ENCODE measurements around the gene CLEC4M. TPM values are rescaled to one million over a fixed set of nuclear protein-coding genes. Genes with fewer than 3 reads are reported as not detected.

Gene CLEC4M
- total and polyA plus RNA-seq, 2 of the 8 experiments (the other 6 are each of a cell fraction or from before 2014, with no cell fraction given) = not detected

DNA sequence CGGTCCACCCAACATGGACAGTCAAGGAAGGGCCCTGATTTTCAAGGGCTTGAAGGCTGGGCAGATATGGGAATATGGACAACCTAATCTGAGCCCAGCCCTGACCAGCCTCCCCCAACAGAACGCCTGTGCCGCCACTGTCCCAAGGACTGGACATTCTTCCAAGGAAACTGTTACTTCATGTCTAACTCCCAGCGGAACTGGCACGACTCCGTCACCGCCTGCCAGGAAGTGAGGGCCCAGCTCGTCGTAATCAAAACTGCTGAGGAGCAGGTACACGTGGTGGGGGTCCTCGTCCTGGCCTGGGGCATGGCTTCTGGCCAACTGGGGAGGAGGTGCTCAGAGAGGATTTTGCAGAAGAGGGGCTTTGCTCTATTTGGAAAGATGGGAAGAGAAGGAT, 3.5 kb downstream of the CLEC4M start:
- Histone ChIP-seq H3K79me2 (ENCODE audit: control insufficient read depth in 1 of 2, insufficient read depth in 2 of 2, low read length in 2 of 2) (no peaks in the 10 kb centered on the region), H2BK20ac (ENCODE audit: low read length) (no peak overlapping the region), H3K27me3 (replicated peaks in 1 of 4; ENCODE audit: control insufficient read depth in 3 of 4, extremely low read depth in 1 of 4, insufficient read depth in 3 of 4, low read length in 3 of 4) (peaks cover 0 to 2% (median 0%) of the 10 kb centered on the region in 4 experiments; a peak in 1 of 7 replicates), H3K36me3 (ENCODE audit: control insufficient read depth in 2 of 4, insufficient read depth in 4 of 4, low read length in 3 of 4) (no peaks in the 10 kb centered on the region), H3K4me1 (replicated peaks in 1 of 4; ENCODE audit: control insufficient read depth in 3 of 4, insufficient read depth in 4 of 4, low read length in 3 of 4) (peaks cover 0 to 3% (median under 1%) of the 10 kb centered on the region in 4 experiments; a peak in 1 of 7 replicates), H3K4me3 (ENCODE audit: extremely low read depth in 1 of 4, insufficient read depth in 2 of 4, low read depth in 3 of 4, low read length in 4 of 4) (no peak overlapping the region), H2BK12ac (ENCODE audit: low read depth, low read length) (no peak overlapping the region), H3K18ac (ENCODE audit: extremely low read depth, low read length) (no peak overlapping the region), H4K8ac (ENCODE audit: extremely low read depth, insufficient read depth, low read length) (no peak overlapping the region), H3K23ac (ENCODE audit: insufficient read length) (no peak overlapping the region), H2BK15ac (ENCODE audit: low read length) (no peak overlapping the region), H2BK120ac (replicated peaks; ENCODE audit: low read depth, low read length) (no peak overlapping the region), H3K79me1 (ENCODE audit: low read depth, low read length) (no peaks in the 10 kb centered on the region), H3K9me3 (ENCODE audit: insufficient read depth in 2 of 2, low read depth in 1 of 2, low read length in 1 of 2) (no peaks in the 10 kb centered on the region), H2AK5ac (ENCODE audit: low read depth, low read length) (no peak overlapping the region), H3K4ac (replicated peaks; ENCODE audit: insufficient read length, low read depth, low read length) (no peak overlapping the region), H3K14ac (ENCODE audit: insufficient read length) (no peak overlapping the region), H2AFZ (ENCODE audit: low read length) (no peak overlapping the region), H4K5ac (ENCODE audit: insufficient read length, low read depth, low read length) (no peak overlapping the region), H2BK5ac (ENCODE audit: low read depth, low read length) (no peak overlapping the region), H3K27ac (ENCODE audit: low read depth, low read length) (no peak overlapping the region), H4K20me1 (replicated peaks in 1 of 2; ENCODE audit: control insufficient read depth in 1 of 2, insufficient read depth in 2 of 2, low read length in 2 of 2) (no peaks in the 10 kb centered on the region), H4K91ac (replicated peaks; ENCODE audit: insufficient read length, low read length) (no peak overlapping the region), H3K9ac (replicated peaks in 1 of 4; ENCODE audit: extremely low read depth in 1 of 4, low read depth in 3 of 4, low read length in 3 of 4) (no peak overlapping the region), H3K4me2 (ENCODE audit: insufficient read depth in 1 of 2, low read depth in 2 of 2, low read length in 2 of 2) (no peak overlapping the region), H3K23me2 (ENCODE audit: low read depth, low read length) (no peaks in the 10 kb centered on the region), H3K56ac (replicated peaks; ENCODE audit: insufficient read length, low read depth, low read length) (no peak overlapping the region)
- no peak for TF ChIP-seq POLR2A (IDR thresholded peaks at IDR 0.05; ENCODE audit: control extremely low read depth in 1 of 2, low read depth in 2 of 2, low read length in 2 of 2)
- no peak for TF ChIP-seq HDAC2 (IDR thresholded peaks at IDR 0.05; ENCODE audit: borderline replicate concordance in 1 of 2, low read depth in 2 of 2, low read length in 2 of 2)
- no peak for TF ChIP-seq MAFK (IDR thresholded peaks at IDR 0.05; ENCODE audit: low read depth, low read length)
- no peak for TF ChIP-seq CEBPB (IDR thresholded peaks at IDR 0.05; ENCODE audit: low read depth, low read length)
- no peak for TF ChIP-seq NRF1 (IDR thresholded peaks at IDR 0.05; ENCODE audit: low read depth, low read length)
- no peak for TF ChIP-seq RBBP5 (IDR thresholded peaks at IDR 0.05; ENCODE audit: borderline replicate concordance, low read depth, low read length)
- no peak for TF ChIP-seq BRCA1 (IDR thresholded peaks at IDR 0.05; ENCODE audit: low read depth, low read length)
- no peak for TF ChIP-seq POLR2AphosphoS5 (IDR thresholded peaks at IDR 0.05; ENCODE audit: low read depth, low read length)
- TF ChIP-seq SUZ12 (IDR thresholded peaks at IDR 0.05; ENCODE audit: low read length) = no peak
- no peak for TF ChIP-seq FOSL1 (IDR thresholded peaks at IDR 0.05; ENCODE audit: insufficient read depth, low read depth, low read length)
- no peak for TF ChIP-seq CBX5 (IDR thresholded peaks at IDR 0.05; ENCODE audit: low read depth, low read length)
- TF ChIP-seq, protein P1, sequence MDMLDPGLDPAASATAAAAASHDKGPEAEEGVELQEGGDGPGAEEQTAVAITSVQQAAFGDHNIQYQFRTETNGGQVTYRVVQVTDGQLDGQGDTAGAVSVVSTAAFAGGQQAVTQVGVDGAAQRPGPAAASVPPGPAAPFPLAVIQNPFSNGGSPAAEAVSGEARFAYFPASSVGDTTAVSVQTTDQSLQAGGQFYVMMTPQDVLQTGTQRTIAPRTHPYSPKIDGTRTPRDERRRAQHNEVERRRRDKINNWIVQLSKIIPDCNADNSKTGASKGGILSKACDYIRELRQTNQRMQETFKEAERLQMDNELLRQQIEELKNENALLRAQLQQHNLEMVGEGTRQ (IDR thresholded peaks at IDR 0.05; ENCODE audit: low read length) = no peak
- DNase-seq (ENCODE audit: low read depth in 1 of 2, low spot score in 2 of 2) (no peak), FAIRE-seq (no peak)
- POLR2A ChIA-PET (ENCODE audit: partially characterized antibody) = no interaction called here
- WGBS, 2 experiments (ENCODE audit: extremely low coverage in 1 of 2, insufficient coverage in 1 of 2, insufficient read length in 1 of 2, insufficient replicate concordance in 2 of 2, low coverage in 1 of 2, low lambda C conversion rate in 2 of 2, missing lambda C conversion rate in 1 of 2) = 85% methylated on average over 11 of the region's 11 CpGs; no CpG with 5 or more reads in 1 of the 2 experiments
- CTCF ChIA-PET (ENCODE audit: partially characterized antibody) = interaction anchor here (0.7 to 1.5 kb wide), 3 partner anchors 12 to 17 kb away, joined by 4 to 5 read pairs (median 4); no protein-coding TSS in a partner anchor

Measured in H1 (cell line).